Panc1 (cell line): Measurements from ENCODE around the gene EIF1. TPM values are rescaled to one million over a fixed set of nuclear protein-coding genes. Genes with fewer than 3 reads are reported as not detected.
A peak's percentile ranks its signal among the peaks of the same experiment; 100 is the strongest.

Source experiments
- ATAC-seq: fragments of 200-7000 bp; cut with Tn5 transposase; 2 replicates; pipeline ENCODE4 v1.9.1; 2020; ENCODE audit warnings: mild to moderate bottlenecking, moderate library complexity
- BruUV-seq: library from RNA; stranded (reverse); fragments of 400-500 nt; replicated peaks from 2 replicates; lab custom pipeline; 2021; lab: Mats Ljungman, UMichigan
- CTCF ChIA-PET: fragments of 300-600 bp; sonication (Branson Sonifier 250); formaldehyde crosslinking; loops from one replicate; lab custom pipeline; 2022; ENCODE audit warnings: antibody characterized with exemption; lab: Charles Lee
- POLR2A ChIA-PET: fragments of 300-600 bp; sonication (Branson Sonifier 250); formaldehyde crosslinking; loops from one replicate; lab custom pipeline; 2022; ENCODE audit warnings: antibody characterized with exemption; lab: Charles Lee
- DNase-seq: peaks from one replicate; pipeline ENCODE4 v3.0.0-alpha.2; 2010; ENCODE audit warnings: low read depth, low spot score
- H3K27ac ChIP-seq: 2 replicates; pipeline ENCODE4 v1.5.1; 2011; ENCODE audit warnings: mild to moderate bottlenecking, low read length, inconsistent platforms
- H3K27me3 ChIP-seq: fragments of 200-500 bp; sonication (Bioruptor generic); 2 replicates; pipeline ENCODE4 v1.6.0; 2014; ENCODE audit warnings: low read length, inconsistent platforms; ENCODE audit not compliant: control insufficient read depth, insufficient read depth
- H3K36me3 ChIP-seq: fragments of 200-500 bp; sonication (Bioruptor generic); 2 replicates; pipeline ENCODE4 v1.5.1; 2014; ENCODE audit warnings: inconsistent platforms, mild to moderate bottlenecking, low read length, moderate library complexity; ENCODE audit not compliant: control insufficient read depth, insufficient read depth
- H3K4me1 ChIP-seq: 2 replicates; pipeline ENCODE4 v1.5.1; 2011; ENCODE audit warnings: inconsistent platforms, mild to moderate bottlenecking, low read length, moderate library complexity; ENCODE audit not compliant: control insufficient read depth, insufficient read depth
- H3K4me3 ChIP-seq, 2 experiments: 2 replicates each; pipeline ENCODE4 v1.5.1; 2011 to 2012; ENCODE audit warnings: low read depth in 2 of 2, low read length in 2 of 2, mild to moderate bottlenecking in 2 of 2, inconsistent platforms in 1 of 2, moderate library complexity in 1 of 2
- H3K9me3 ChIP-seq: fragments of 200-500 bp; sonication (Bioruptor generic); 2 replicates; pipeline ENCODE4 v1.5.1; 2014; ENCODE audit warnings: low read depth, mild to moderate bottlenecking, inconsistent platforms, low read length, moderate library complexity; ENCODE audit not compliant: control insufficient read depth, insufficient read depth
- POLR2AphosphoS5 ChIP-seq: IDR thresholded peaks from 2 replicates; pipeline ENCODE4 v1.6.1; 2012; ENCODE audit warnings: mild to moderate bottlenecking, low read depth, low read length, moderate library complexity
- SIN3A ChIP-seq: IDR thresholded peaks from 2 replicates; pipeline ENCODE4 v1.6.1; 2012; ENCODE audit warnings: low read depth, mild to moderate bottlenecking, low read length, moderate library complexity, borderline replicate concordance; ENCODE audit not compliant: insufficient read depth
- TCF7L2 ChIP-seq: IDR thresholded peaks from 2 replicates; pipeline ENCODE4 v1.6.1; 2011; ENCODE audit warnings: mild to moderate bottlenecking, low read depth, low read length, inconsistent platforms
- in situ Hi-C: cut with HindIII; loops from 2 replicates; pipeline ENCODE4 v1.10.0; 2016; ENCODE audit warnings: low sequenced_read_pairs, low pct_unique_long_range_greater_than_20kb
- intact Hi-C: fragments of 100-400 bp; cut with micrococcal nuclease; formaldehyde crosslinking; loops from one replicate; pipeline ENCODE4 v1.10.0; 2022; ENCODE audit not compliant: unreplicated experiment
- total RNA-seq: library from RNA; stranded (reverse); gene quantifications from one replicate; pipeline ENCODE4 v1.2.1, GENCODE V29; 2021; ENCODE audit not compliant: unreplicated experiment
- TF ChIP-seq, protein P1 (sequence below), 2 experiments: IDR thresholded peaks; 2 replicates each; pipeline ENCODE4 v1.6.1; 2011 to 2012; ENCODE audit warnings: low read depth in 2 of 2, control low read depth in 1 of 2, low read length in 1 of 2, mild to moderate bottlenecking in 1 of 2, moderate library complexity in 1 of 2; ENCODE audit not compliant: insufficient read depth in 1 of 2
- TF ChIP-seq, protein P2 (sequence below): fragments of 450-650 bp; IDR thresholded peaks from 2 replicates; pipeline ENCODE4 v1.5.1; 2017; ENCODE audit warnings: mild to moderate bottlenecking

The EIF1 gene
- total RNA-seq, 1 experiment from 2014 or later, result 747 TPM

DNA sequence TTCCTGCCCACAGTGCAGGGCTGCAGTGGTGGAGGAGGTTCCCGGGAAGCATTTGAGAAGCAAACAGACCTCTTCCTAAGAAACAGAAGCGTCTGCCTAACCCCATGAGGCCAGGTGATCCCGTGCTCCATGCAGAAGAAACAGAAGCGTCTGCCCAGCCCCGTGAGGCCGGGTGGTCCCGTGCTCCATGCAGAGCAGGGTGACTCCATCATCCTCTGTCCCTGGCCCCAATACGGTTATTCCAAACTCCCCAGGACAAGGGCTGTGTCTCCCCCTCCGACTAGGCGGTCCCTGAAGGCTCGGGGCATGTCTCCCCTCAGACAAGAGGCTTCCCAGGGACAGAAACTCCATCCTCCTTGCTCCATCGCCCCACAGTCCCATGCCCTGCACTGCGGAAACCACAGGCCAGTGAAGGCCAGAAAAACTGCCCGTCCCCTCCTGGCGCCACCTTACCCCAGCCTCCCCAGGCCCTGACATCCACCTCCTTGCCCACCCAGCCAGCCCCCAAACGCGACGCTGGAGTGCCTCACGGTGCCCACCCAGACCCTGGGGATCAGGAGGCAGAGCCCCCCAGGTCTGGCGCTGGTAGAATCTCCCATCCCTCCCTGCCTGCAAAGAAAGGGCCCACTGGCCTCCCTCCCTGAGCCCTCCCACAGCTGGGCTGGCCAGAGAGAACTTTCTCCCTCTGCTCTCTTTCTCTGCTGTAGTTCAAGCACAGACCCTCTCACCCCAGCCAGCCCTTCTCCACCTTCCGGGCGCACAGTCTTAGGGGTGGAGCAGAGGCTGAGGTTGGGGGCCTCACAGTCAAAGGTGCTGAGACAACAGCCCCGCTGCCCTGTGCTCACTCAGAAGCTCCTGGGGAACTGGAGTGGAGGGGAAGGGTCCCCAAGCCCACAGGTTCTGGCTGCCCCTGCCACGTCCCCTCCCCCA is 33.7 kb upstream of the EIF1 start:
- ChIA-PET CTCF (interaction anchor here (1.5 to 2.7 kb wide), 3 partner anchors 8 to 106 kb away, joined by 8 to 20 read pairs (median 10); no protein-coding TSS in a partner anchor), POLR2A (no interaction called here)
- ATAC-seq, result no peak
- peaks cover 13% of the 10 kb centered on the region; the same call in 1 of the 2 replicates for H3K4me1 ChIP-seq
- in situ Hi-C loops (no loop called here), intact Hi-C loops (no loop called here)
- TF ChIP-seq, protein P1, sequence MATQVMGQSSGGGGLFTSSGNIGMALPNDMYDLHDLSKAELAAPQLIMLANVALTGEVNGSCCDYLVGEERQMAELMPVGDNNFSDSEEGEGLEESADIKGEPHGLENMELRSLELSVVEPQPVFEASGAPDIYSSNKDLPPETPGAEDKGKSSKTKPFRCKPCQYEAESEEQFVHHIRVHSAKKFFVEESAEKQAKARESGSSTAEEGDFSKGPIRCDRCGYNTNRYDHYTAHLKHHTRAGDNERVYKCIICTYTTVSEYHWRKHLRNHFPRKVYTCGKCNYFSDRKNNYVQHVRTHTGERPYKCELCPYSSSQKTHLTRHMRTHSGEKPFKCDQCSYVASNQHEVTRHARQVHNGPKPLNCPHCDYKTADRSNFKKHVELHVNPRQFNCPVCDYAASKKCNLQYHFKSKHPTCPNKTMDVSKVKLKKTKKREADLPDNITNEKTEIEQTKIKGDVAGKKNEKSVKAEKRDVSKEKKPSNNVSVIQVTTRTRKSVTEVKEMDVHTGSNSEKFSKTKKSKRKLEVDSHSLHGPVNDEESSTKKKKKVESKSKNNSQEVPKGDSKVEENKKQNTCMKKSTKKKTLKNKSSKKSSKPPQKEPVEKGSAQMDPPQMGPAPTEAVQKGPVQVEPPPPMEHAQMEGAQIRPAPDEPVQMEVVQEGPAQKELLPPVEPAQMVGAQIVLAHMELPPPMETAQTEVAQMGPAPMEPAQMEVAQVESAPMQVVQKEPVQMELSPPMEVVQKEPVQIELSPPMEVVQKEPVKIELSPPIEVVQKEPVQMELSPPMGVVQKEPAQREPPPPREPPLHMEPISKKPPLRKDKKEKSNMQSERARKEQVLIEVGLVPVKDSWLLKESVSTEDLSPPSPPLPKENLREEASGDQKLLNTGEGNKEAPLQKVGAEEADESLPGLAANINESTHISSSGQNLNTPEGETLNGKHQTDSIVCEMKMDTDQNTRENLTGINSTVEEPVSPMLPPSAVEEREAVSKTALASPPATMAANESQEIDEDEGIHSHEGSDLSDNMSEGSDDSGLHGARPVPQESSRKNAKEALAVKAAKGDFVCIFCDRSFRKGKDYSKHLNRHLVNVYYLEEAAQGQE (IDR thresholded peaks at IDR 0.05; ENCODE audit: insufficient read depth in 1 of 2, low read depth in 2 of 2, low read length in 1 of 2), result no peak
- TF ChIP-seq SIN3A (no peak), TCF7L2 (no peak), POLR2AphosphoS5 (no peak)
- TF ChIP-seq, protein P2, sequence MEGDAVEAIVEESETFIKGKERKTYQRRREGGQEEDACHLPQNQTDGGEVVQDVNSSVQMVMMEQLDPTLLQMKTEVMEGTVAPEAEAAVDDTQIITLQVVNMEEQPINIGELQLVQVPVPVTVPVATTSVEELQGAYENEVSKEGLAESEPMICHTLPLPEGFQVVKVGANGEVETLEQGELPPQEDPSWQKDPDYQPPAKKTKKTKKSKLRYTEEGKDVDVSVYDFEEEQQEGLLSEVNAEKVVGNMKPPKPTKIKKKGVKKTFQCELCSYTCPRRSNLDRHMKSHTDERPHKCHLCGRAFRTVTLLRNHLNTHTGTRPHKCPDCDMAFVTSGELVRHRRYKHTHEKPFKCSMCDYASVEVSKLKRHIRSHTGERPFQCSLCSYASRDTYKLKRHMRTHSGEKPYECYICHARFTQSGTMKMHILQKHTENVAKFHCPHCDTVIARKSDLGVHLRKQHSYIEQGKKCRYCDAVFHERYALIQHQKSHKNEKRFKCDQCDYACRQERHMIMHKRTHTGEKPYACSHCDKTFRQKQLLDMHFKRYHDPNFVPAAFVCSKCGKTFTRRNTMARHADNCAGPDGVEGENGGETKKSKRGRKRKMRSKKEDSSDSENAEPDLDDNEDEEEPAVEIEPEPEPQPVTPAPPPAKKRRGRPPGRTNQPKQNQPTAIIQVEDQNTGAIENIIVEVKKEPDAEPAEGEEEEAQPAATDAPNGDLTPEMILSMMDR, result no peak
- no peak overlapping the region for H3K27ac ChIP-seq
- DNase-seq, result no peak
- no peaks in the 10 kb centered on the region for H3K9me3 ChIP-seq
- no peak overlapping the region for H3K4me3 ChIP-seq
- H3K27me3 ChIP-seq, result no peaks in the 10 kb centered on the region
- BruUV-seq, result no TSS peak
- H3K36me3 ChIP-seq, result no peaks in the 10 kb centered on the region

GRCh38 chr17:41655611-41656111 is 33.0 kb upstream of the EIF1 start:
- ATAC-seq, result peak; percentile 33; the same call in 1 of the 2 replicates

More at GRCh38 chr17:41655611-41656111, 33.0 kb upstream of the EIF1 start:
- CTCF ChIA-PET, result no interaction called here
- no peaks in the 10 kb centered on the region for H3K9me3 ChIP-seq
- DNase-seq, result no peak
- BruUV-seq, result no TSS peak
- peaks cover 13% of the 10 kb centered on the region; the same call in 1 of the 2 replicates for H3K4me1 ChIP-seq
- H3K27me3 ChIP-seq, result no peaks in the 10 kb centered on the region
- intact Hi-C loops (no loop called here), in situ Hi-C loops (no loop called here)
- POLR2A ChIA-PET, result no interaction called here
- H3K4me3 ChIP-seq, result no peak overlapping the region
- TF ChIP-seq SIN3A, result no peak
- TF ChIP-seq, protein P2, result no peak
- TF ChIP-seq, protein P1 (IDR thresholded peaks at IDR 0.05; ENCODE audit: insufficient read depth in 1 of 2, low read depth in 2 of 2, low read length in 1 of 2), result no peak
- TF ChIP-seq POLR2AphosphoS5, result no peak
- TF ChIP-seq TCF7L2, result no peak
- H3K36me3 ChIP-seq, result no peaks in the 10 kb centered on the region
- no peak overlapping the region for H3K27ac ChIP-seq
